ENCODE results near the gene NEK6.

The NEK6 gene

GRCh38 chr9:124231095-124231737 lies 26.5 kb upstream of the NEK6 start:
- Histone ChIP-seq H3K9me3 (ENCODE audit: insufficient read depth, low read length, severe bottlenecking) (no peaks in the 10 kb centered on the region), H3K79me2 (ENCODE audit: insufficient read depth, low read length) (no peaks in the 10 kb centered on the region), H4K20me1 (ENCODE audit: insufficient read depth, low read length) (no peaks in the 10 kb centered on the region), H3K4me3 (ENCODE audit: low read depth in 1 of 2, low read length in 2 of 2) (no peak overlapping the region), H3K9ac (ENCODE audit: low read depth, low read length) (no peak overlapping the region), H3K4me2 (ENCODE audit: insufficient read depth, low read length) (no peak overlapping the region), H3K4me1 (ENCODE audit: insufficient read depth, low read length) (no peaks in the 10 kb centered on the region), H2AFZ (ENCODE audit: low read depth, low read length) (no peak overlapping the region), H3K27me3 (ENCODE audit: insufficient read depth, low read length, poor library complexity) (no peaks in the 10 kb centered on the region), H3K27ac (ENCODE audit: low read length) (no peak overlapping the region), H3K36me3 (ENCODE audit: insufficient read depth, low read length) (no peaks in the 10 kb centered on the region)
- TF ChIP-seq EZH2 (IDR thresholded peaks at IDR 0.05; ENCODE audit: borderline replicate concordance, low read depth, low read length, severe bottlenecking) (no peak), CTCF (IDR thresholded peaks at IDR 0.05; ENCODE audit: borderline replicate concordance, extremely low read depth, low read length, poor library complexity, severe bottlenecking) (no peak)
- DNase-seq (no peak), ATAC-seq (ENCODE audit: insufficient read depth, low read depth) (no peak)

- Histone ChIP-seq H3K27me3 (ENCODE audit: insufficient read depth, low read length, poor library complexity) (no peaks in the 10 kb centered on the region), H3K4me3 (ENCODE audit: low read depth in 1 of 2, low read length in 2 of 2) (no peak overlapping the region), H3K27ac (ENCODE audit: low read length) (no peak overlapping the region), H4K20me1 (ENCODE audit: insufficient read depth, low read length) (no peaks in the 10 kb centered on the region), H3K9ac (ENCODE audit: low read depth, low read length) (no peak overlapping the region), H3K4me2 (ENCODE audit: insufficient read depth, low read length) (no peak overlapping the region), H3K9me3 (ENCODE audit: insufficient read depth, low read length, severe bottlenecking) (no peaks in the 10 kb centered on the region), H3K4me1 (ENCODE audit: insufficient read depth, low read length) (no peaks in the 10 kb centered on the region), H2AFZ (ENCODE audit: low read depth, low read length) (no peak overlapping the region), H3K36me3 (ENCODE audit: insufficient read depth, low read length) (no peaks in the 10 kb centered on the region), H3K79me2 (ENCODE audit: insufficient read depth, low read length) (no peaks in the 10 kb centered on the region)
- ATAC-seq (ENCODE audit: insufficient read depth, low read depth) = no peak
- TF ChIP-seq CTCF (IDR thresholded peaks at IDR 0.05; ENCODE audit: borderline replicate concordance, extremely low read depth, low read length, poor library complexity, severe bottlenecking) (no peak), EZH2 (IDR thresholded peaks at IDR 0.05; ENCODE audit: borderline replicate concordance, low read depth, low read length, severe bottlenecking) (no peak)
- DNase-seq = no peak
Measured at GRCh38 chr9:124238546-124239140, 19.1 kb upstream of the NEK6 start.

- ATAC-seq (ENCODE audit: insufficient read depth, low read depth) = no peak
- Histone ChIP-seq H3K27me3 (ENCODE audit: insufficient read depth, low read length, poor library complexity) (no peaks in the 10 kb centered on the region), H3K4me2 (ENCODE audit: insufficient read depth, low read length) (no peak overlapping the region), H3K27ac (ENCODE audit: low read length) (no peak overlapping the region), H3K4me1 (ENCODE audit: insufficient read depth, low read length) (no peaks in the 10 kb centered on the region), H4K20me1 (ENCODE audit: insufficient read depth, low read length) (no peaks in the 10 kb centered on the region), H2AFZ (ENCODE audit: low read depth, low read length) (no peak overlapping the region), H3K79me2 (ENCODE audit: insufficient read depth, low read length) (no peaks in the 10 kb centered on the region), H3K36me3 (ENCODE audit: insufficient read depth, low read length) (no peaks in the 10 kb centered on the region), H3K4me3 (ENCODE audit: low read depth in 1 of 2, low read length in 2 of 2) (no peak overlapping the region), H3K9ac (ENCODE audit: low read depth, low read length) (no peak overlapping the region), H3K9me3 (ENCODE audit: insufficient read depth, low read length, severe bottlenecking) (no peaks in the 10 kb centered on the region)
- DNase-seq = no peak
- no peak for TF ChIP-seq EZH2 (IDR thresholded peaks at IDR 0.05; ENCODE audit: borderline replicate concordance, low read depth, low read length, severe bottlenecking)
- no peak for TF ChIP-seq CTCF (IDR thresholded peaks at IDR 0.05; ENCODE audit: borderline replicate concordance, extremely low read depth, low read length, poor library complexity, severe bottlenecking)
Measured at GRCh38 chr9:124239249-124240073, 18.3 kb upstream of the NEK6 start.
